Measurements from ENCODE around the gene VAX1.

DNA sequence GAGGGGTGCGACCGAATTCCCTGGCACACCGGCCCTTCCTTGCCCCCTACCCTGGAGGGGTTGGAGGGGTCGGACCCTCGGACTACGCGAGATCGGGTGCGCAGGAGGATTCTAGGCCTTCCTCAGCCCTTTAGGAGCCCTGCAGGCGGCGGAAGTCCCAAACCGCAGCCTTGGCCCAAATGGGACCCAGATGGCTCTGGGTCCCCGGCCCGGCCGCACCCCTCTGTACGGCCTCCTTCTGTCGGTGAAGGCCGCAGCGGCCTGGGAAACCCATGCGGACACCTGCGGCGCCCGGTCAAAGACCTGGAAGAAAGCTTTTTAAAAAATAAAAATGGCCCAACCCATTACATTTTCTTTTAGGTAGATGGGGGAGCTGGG, 2.4 kb upstream of the VAX1 start:
- no peak for TF ChIP-seq POLR2A (IDR thresholded peaks at IDR 0.05; ENCODE audit: low read depth, low read length)
- TF ChIP-seq TAF1 (IDR thresholded peaks at IDR 0.05; ENCODE audit: borderline replicate concordance, low read depth, low read length), result no peak
- no peak for TF ChIP-seq POLR2AphosphoS5 (IDR thresholded peaks at IDR 0.05; ENCODE audit: low read depth, low read length)
